ENCODE measurements around the gene KRT222.

KRT222 gene

GRCh38 chr17:40606548-40607353, 58.2 kb downstream of the KRT222 start:
- H3K27me3 ChIP-seq (ENCODE audit: control insufficient read depth in 1 of 2, insufficient read depth in 1 of 2, low read length in 2 of 2): peaks cover 0 to 16% of the 10 kb centered on the region in 2 experiments

DNA sequence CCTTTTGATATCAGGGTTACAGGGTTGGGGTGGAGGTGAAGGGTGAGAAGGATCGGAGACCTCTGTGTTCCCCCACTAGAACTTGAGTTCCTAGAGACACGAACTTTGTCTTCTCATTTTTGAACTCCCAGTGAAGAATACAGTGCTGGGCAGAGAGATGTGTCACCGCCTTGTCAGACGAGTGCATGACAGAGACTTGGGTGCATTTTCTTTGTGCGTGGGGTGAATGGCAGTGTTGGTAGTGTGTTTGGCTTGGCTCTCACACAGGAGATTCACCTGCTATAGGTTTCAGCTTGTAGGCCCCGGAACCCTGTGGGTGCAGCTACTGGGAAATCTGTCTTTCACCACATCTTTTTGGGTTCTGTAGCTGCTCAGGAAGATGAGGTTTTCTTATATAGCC, 59.7 kb downstream of the KRT222 start:
- H3K4me3 ChIP-seq (ENCODE audit: insufficient read depth in 1 of 2, low read depth in 1 of 2, low read length in 2 of 2): no peak overlapping the region
- no peak overlapping the region for H3K27ac ChIP-seq (ENCODE audit: low read length, poor library complexity, severe bottlenecking)
- H2AK5ac ChIP-seq (ENCODE audit: low read length, severe bottlenecking): no peak overlapping the region
- no peak overlapping the region for H3K18ac ChIP-seq (ENCODE audit: low read depth in 1 of 2, low read length in 2 of 2)
- DNase-seq: no peak
- H2BK5ac ChIP-seq (ENCODE audit: low read depth, low read length, poor library complexity, severe bottlenecking): no peak overlapping the region
- no peaks in the 10 kb centered on the region for H3K36me3 ChIP-seq (ENCODE audit: control insufficient read depth in 1 of 2, insufficient read depth in 2 of 2, low read depth in 1 of 2, low read length in 2 of 2)
- no peak overlapping the region for H2BK15ac ChIP-seq (ENCODE audit: low read depth, poor library complexity, severe bottlenecking)
- no peaks in the 10 kb centered on the region for H3K9me3 ChIP-seq (ENCODE audit: control insufficient read depth, low read length)
- H2BK12ac ChIP-seq (ENCODE audit: low read length in 2 of 2): no peak overlapping the region
- H3K4me1 ChIP-seq (ENCODE audit: control insufficient read depth, insufficient read depth, low read depth, low read length): no peaks in the 10 kb centered on the region
- H4K91ac ChIP-seq (ENCODE audit: low read length): no peak overlapping the region
- H3K79me1 ChIP-seq (replicated peaks; ENCODE audit: low read length, poor library complexity, severe bottlenecking): no peaks in the 10 kb centered on the region
- 91% methylated on average over 6 of the region's 6 CpGs for WGBS
- no peak overlapping the region for H4K8ac ChIP-seq (ENCODE audit: low read length)
- no peak overlapping the region for H2BK120ac ChIP-seq (ENCODE audit: low read depth, low read length)
- no peak overlapping the region for H3K14ac ChIP-seq (ENCODE audit: low read length in 2 of 2)
- H3K4me2 ChIP-seq (ENCODE audit: low read length, poor library complexity, severe bottlenecking): no peak overlapping the region
- no peak overlapping the region for H3K23ac ChIP-seq (ENCODE audit: low read length in 2 of 2)
- no peak overlapping the region for H3K9ac ChIP-seq (ENCODE audit: low read length)
- no peak overlapping the region for H3K4ac ChIP-seq (ENCODE audit: low read depth in 1 of 2, low read length in 2 of 2)
- H3K27me3 ChIP-seq (ENCODE audit: control insufficient read depth in 1 of 2, insufficient read depth in 1 of 2, low read length in 2 of 2): peaks cover 0 to 16% of the 10 kb centered on the region in 2 experiments
- H2AFZ ChIP-seq (ENCODE audit: low read depth, low read length): no peak overlapping the region

More at GRCh38 chr17:40606548-40607353, 58.2 kb downstream of the KRT222 start:
- Histone ChIP-seq H3K14ac (ENCODE audit: low read length in 2 of 2) (no peak overlapping the region), H3K4ac (ENCODE audit: low read depth in 1 of 2, low read length in 2 of 2) (no peak overlapping the region), H4K8ac (ENCODE audit: low read length) (no peak overlapping the region), H3K23ac (ENCODE audit: low read length in 2 of 2) (no peak overlapping the region), H3K27ac (ENCODE audit: low read length, poor library complexity, severe bottlenecking) (no peak overlapping the region), H3K4me1 (ENCODE audit: control insufficient read depth, insufficient read depth, low read depth, low read length) (peaks cover 4% of the 10 kb centered on the region), H3K4me2 (ENCODE audit: low read length, poor library complexity, severe bottlenecking) (no peak overlapping the region), H2AK5ac (ENCODE audit: low read length, severe bottlenecking) (no peak overlapping the region), H3K36me3 (ENCODE audit: control insufficient read depth in 1 of 2, insufficient read depth in 2 of 2, low read depth in 1 of 2, low read length in 2 of 2) (no peaks in the 10 kb centered on the region), H3K4me3 (ENCODE audit: insufficient read depth in 1 of 2, low read depth in 1 of 2, low read length in 2 of 2) (no peak overlapping the region), H4K91ac (ENCODE audit: low read length) (no peak overlapping the region), H2BK5ac (ENCODE audit: low read depth, low read length, poor library complexity, severe bottlenecking) (no peak overlapping the region), H2BK120ac (ENCODE audit: low read depth, low read length) (no peak overlapping the region), H3K79me1 (replicated peaks; ENCODE audit: low read length, poor library complexity, severe bottlenecking) (no peaks in the 10 kb centered on the region), H2BK12ac (ENCODE audit: low read length in 2 of 2) (no peak overlapping the region), H3K9ac (ENCODE audit: low read length) (no peak overlapping the region), H2AFZ (ENCODE audit: low read depth, low read length) (no peak overlapping the region), H2BK15ac (ENCODE audit: low read depth, poor library complexity, severe bottlenecking) (no peak overlapping the region), H3K9me3 (ENCODE audit: control insufficient read depth, low read length) (no peaks in the 10 kb centered on the region), H3K18ac (ENCODE audit: low read depth in 1 of 2, low read length in 2 of 2) (no peak overlapping the region)
- DNase-seq: no peak
- WGBS: 84% methylated on average over 9 of the region's 10 CpGs
